Fibroblast of villous mesenchyme (primary cell): Measurements from ENCODE around the gene ABHD15. TPM values are rescaled to one million over a fixed set of nuclear protein-coding genes. Genes with fewer than 3 reads are reported as not detected.
A peak's percentile ranks its signal among the peaks of the same experiment; 100 is the strongest.

Experiments used
- DNase-seq: peaks from one replicate; pipeline ENCODE4 v3.0.0-alpha.2; 2010; ENCODE audit warnings: low read depth
- H3K4me3 ChIP-seq: 2 replicates; pipeline ENCODE4 v1.5.1; 2011; ENCODE audit warnings: low read depth, mild to moderate bottlenecking, low read length
- CTCF ChIP-seq: IDR thresholded peaks from 2 replicates; pipeline ENCODE4 v1.5.1; 2012; ENCODE audit warnings: low read depth, mild to moderate bottlenecking, low read length; ENCODE audit not compliant: insufficient read depth
- total RNA-seq: library from RNA; depleted of rRNA; stranded (reverse); fragments of >200 nt; gene quantifications from 2 replicates; pipeline ENCODE4 v1.2.3, GENCODE V29; 2012

ABHD15 gene
- total RNA-seq, 1 donor = 8.2 TPM

- TF ChIP-seq CTCF = no peak
- DNase-seq = peak; percentile 86
- peak within 1 kb of the TSS; percentile 83 for H3K4me3 ChIP-seq
Observed at GRCh38 chr17:29589524-29590410, 22.9 kb upstream of the ABHD15 start, which contains the start of gene GIT1. TSS of gene GIT1 (minus strand) at chr17:29589648. CDS start at chr17:29589378, 270 bp downstream.

GRCh38 chr17:29588562-29589411, 21.9 kb upstream of the ABHD15 start:
- DNase-seq = no peak
- H3K4me3 ChIP-seq = peak overlapping the region; percentile 83
- TF ChIP-seq CTCF = no peak

GRCh38 chr17:29588017-29588561, 21.3 kb upstream of the ABHD15 start:
- no peak for TF ChIP-seq CTCF
- DNase-seq = no peak
- peak overlapping the region; percentile 83 for H3K4me3 ChIP-seq

- TF ChIP-seq CTCF = no peak
- no peak for DNase-seq
- peak overlapping the region; percentile 83 for H3K4me3 ChIP-seq
Observed at GRCh38 chr17:29587591-29587990, 20.8 kb upstream of the ABHD15 start.

GRCh38 chr17:29586676-29587469, 20.0 kb upstream of the ABHD15 start:
- no peak for TF ChIP-seq CTCF
- DNase-seq = no peak
- no peak overlapping the region for H3K4me3 ChIP-seq
